Stimulated activated naive CD8-positive, alpha-beta T cell treated with anti-CD3 and anti-CD28 coated beads, Interleukin-15, amount 100 ng/mL, for 72 hours (primary cell): Measurements from ENCODE around the gene PPM1G.

Experiments
- ATAC-seq: fragments of 150-1000 bp; cut with Tn5 transposase; 2 replicates; pipeline ENCODE4 v1.10.0; 2021; ENCODE audit warnings: mild to moderate bottlenecking, moderate library complexity
- DNase-seq, 2 donors: peaks; one replicate each; pipeline ENCODE4 v3.0.0; 2021 to 2022
- H3K27ac Mint-ChIP-seq, 2 donors: one replicate each; pipeline ENCODE4 v1.8.0; 2022; ENCODE audit warnings: mild to moderate bottlenecking in 2 of 2, mixed read lengths in 2 of 2, moderate library complexity in 2 of 2
- H3K27me3 Mint-ChIP-seq: one replicate; pipeline ENCODE4 v1.8.0; 2022; ENCODE audit warnings: mixed read lengths
- H3K4me1 Mint-ChIP-seq: one replicate; pipeline ENCODE4 v1.8.0; 2022; ENCODE audit warnings: mild to moderate bottlenecking, mixed read lengths
- H3K4me3 Mint-ChIP-seq, 2 donors: one replicate each; pipeline ENCODE4 v1.8.0; 2022; ENCODE audit warnings: mild to moderate bottlenecking in 2 of 2, mixed read lengths in 2 of 2, moderate library complexity in 1 of 2
- H3K9me3 Mint-ChIP-seq, 2 donors: one replicate each; pipeline ENCODE4 v1.8.0; 2022; ENCODE audit warnings: mixed read lengths in 2 of 2

PPM1G gene

DNA sequence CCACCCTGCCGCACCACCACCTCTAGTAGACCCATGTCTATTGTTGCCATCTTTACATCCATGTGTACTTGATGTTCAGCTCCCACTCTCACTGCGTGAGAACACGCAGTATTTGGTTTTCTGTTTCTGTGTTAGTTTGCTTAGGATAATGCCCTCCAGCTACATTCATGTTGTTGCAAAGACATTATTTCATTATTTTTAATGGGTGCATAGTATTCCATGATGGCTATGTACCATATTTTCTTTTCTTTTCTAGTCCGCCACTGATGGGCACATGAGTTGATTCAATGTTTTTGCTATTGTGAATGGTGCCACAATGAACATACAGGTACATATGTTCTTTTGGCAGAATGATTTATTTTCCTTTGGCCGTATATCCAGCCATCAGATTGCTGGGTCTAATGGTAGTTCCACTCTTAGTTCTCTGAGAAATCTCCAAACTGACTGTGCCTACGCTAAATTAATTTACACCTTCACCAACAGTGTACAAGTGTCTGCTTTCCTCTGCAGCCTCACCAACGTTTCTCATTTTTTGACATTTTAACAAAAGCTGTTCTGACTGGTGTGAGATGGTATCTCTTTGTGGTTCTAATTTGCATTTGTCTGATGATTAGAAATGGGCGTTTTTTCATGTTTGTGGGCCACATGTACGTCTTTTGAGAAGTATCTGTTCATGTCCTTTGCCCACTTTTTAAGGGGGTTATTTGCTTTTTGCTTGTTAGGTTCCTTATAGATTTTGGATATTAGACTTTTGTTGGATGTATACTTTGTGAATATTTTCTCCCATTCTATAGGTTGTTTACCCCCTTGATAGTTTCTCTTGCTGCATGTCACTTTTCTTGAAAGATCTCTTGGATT, 18.3 kb downstream of the PPM1G start:
- Mint-ChIP-seq H3K4me3 (no peak overlapping the region), H3K27me3 (no peaks in the 10 kb centered on the region), H3K27ac (peak overlapping the region in 1 of 2 donors; percentile 53), H3K9me3 (no peaks in the 10 kb centered on the region), H3K4me1 (peaks cover 18% of the 10 kb centered on the region)
- DNase-seq (no peak), ATAC-seq (no peak)

DNA sequence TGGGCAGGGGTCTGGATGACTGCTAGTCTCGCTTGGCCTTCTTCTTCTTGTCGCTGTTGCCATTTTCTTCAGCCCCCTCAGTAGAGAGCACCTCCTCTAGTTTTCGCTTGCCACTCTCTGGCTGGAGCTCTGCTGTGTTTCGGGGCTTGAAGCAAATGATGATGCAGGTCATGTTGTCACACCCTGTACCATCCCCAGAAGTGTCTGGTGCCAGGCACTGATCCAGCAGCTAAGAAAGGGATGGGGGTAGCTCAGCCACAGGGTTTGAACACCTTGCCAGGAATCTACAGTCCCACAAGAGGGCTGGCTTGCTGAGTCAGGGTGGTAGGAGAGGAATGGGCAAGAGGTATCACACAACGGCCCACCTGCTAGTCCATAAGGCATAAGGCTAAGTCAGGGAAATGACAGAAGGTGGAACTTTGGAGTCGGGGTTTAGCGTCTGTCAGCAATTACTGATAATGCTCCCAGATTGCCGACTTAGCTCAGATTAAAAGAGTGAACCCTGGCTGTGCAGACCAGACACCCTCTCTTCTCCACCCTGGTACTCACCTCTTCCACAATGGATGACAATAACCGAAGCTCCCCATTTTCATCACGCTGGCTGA, 27.7 kb downstream of the PPM1G start:
- H3K9me3 Mint-ChIP-seq: no peaks in the 10 kb centered on the region
- DNase-seq (no peak), ATAC-seq (no peak)
- peak overlapping the region in 1 of 2 donors; percentile 96 for H3K27ac Mint-ChIP-seq
- peak overlapping the region; percentile 90 to 93 for H3K4me3 Mint-ChIP-seq
- H3K27me3 Mint-ChIP-seq: no peaks in the 10 kb centered on the region
- peaks cover 55% of the 10 kb centered on the region for H3K4me1 Mint-ChIP-seq

DNA sequence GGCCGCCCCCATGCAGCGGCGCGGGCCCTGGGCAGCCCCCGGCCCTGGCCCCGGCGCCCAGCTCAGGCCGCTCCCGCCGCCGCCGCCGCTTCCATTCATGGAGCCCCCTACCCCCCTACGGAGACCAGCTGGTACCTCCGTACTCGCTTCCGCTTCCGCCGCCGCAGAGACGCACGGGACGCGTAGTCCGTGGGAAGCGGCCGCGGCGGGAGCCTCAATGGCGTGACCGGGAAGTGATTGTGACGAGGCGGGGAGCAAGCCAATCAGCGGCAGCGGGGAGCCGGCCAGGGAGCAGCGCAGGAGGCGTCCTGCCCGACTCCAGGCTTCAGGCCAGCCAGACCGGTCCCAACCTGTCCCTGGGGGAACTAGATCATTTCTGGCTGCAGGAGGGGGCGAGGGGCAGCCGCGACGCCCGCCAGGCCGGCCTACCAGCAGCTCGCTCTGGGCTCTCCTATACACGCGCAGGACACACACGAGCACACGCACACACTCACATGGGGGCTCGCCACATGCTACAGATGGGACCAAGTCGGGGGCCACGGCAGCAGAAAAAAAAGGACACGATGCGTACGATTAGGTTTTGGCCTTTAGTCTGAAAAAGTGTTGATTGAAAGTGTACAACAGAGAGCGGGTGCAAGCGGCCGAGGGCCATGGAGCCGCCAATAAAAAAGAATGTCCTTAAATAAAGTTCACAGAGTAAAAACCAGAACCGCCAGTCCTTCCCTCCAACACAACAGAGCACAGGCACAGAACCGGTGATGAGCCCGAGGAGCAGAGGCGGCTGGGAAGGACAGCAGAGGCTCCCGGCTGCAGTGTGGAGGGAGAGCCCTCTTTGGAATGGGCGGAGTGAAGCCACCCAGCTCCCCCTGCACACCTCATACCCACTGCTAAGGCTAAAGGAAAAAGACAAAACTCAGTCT, 28.5 kb downstream of the PPM1G start, which contains the start of gene ZNF513:
TSS of gene ZNF513 (minus strand) at position 109 of the 920 bp plus-strand sequence. CDS start 208 bp downstream, outside the sequence.
- Mint-ChIP-seq H3K27me3 (no peaks in the 10 kb centered on the region), H3K4me3 (peak within 1 kb of the TSS; percentile 90 to 93), H3K27ac (peak within 1 kb of the TSS; percentile 92 to 96), H3K4me1 (peaks cover 55% of the 10 kb centered on the region), H3K9me3 (no peaks in the 10 kb centered on the region)
- peak; percentile 78 to 91 for DNase-seq
- ATAC-seq: peak; percentile 92

DNA sequence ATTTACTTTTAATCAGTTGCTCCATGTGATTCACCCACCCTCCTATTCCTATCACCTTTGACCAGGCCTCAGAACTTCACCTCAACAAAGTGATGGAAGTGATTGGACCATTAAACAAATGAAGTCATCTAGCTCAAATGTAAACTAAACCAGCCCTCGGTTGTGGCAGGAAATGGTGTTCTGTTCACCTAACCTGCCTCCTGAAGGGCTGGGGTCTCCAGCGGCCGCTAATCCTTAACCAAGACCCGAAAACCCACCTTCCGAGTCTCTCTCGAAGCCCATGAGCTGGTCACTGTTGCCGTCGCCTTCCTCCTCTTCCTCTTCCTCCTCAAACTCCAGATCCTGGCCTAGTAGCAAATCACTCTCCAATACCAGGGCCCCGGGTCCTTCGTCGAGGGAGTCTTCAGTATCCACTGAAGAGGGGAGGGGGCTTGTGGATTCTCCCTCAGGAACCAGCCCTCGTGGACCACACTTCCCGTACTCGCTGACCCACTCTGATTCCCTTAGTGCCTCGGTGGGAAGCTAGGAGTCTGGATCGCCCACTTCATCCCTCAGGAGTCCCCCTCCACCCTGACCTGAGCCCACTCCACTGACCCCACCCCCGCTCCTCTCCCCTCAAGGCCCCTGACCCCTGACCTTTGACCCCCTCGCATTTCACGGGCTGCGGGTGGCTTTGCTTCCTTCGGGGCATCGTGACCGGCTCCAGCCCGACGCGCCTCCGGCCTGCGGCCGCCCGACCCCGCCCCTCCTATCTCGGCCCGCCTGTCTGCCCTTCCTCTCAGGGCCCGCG, 29.4 kb downstream of the PPM1G start:
- Mint-ChIP-seq H3K27me3 (no peaks in the 10 kb centered on the region), H3K4me3 (peak overlapping the region; percentile 90 to 93), H3K4me1 (peaks cover 55% of the 10 kb centered on the region), H3K27ac (peak overlapping the region; percentile 92 to 96), H3K9me3 (no peaks in the 10 kb centered on the region)
- ATAC-seq (peak; percentile 70), DNase-seq (peak in 1 of 2 donors; percentile 69)

DNA sequence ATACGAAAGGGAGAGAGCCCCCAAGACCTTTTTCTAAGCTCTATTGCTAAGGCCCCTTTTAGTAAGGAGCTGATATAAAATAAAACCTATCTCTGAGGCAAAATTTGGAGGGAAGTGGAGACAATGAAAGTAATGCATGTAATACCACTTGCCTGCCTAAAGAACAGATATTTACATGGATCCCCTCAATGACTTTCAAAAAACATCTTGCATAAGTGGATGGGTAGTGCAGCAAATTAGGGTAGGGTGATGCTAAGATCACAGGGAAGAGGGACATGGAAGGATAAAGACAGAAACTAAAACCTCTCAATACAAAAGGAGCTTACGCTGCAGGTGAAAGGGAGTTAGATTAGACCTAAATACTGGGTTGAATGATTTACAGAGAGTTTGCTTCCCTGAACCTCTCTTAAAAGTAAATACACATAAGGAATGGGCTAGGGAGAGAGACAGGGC, 30.0 kb downstream of the PPM1G start:
- H3K4me1 Mint-ChIP-seq: peaks cover 59% of the 10 kb centered on the region

DNA sequence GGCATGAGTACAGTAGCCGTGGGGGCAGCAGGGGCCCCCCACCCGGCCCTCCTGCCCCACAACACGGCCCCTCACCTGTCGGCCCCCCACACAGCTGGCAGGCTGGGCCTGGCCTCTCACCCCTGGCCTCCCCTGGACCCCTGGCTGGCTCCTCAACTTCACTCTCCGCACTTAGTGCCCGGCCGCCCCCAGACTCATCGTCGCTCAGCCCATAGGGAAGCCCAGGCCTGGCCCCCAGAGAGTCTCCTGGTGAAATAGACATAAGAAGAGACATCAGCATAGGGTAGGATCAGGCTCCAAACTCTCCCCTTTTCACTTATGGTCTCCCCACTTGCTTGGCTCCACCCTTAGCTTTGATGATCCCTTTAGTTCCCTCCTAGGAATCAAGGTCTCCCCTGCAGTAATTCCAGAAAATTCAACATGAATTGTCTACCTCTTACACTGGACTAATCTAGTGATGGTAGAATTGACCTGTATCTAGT, 30.5 kb downstream of the PPM1G start:
- H3K4me3 Mint-ChIP-seq: peak overlapping the region; percentile 90 to 93
- no peaks in the 10 kb centered on the region for H3K27me3 Mint-ChIP-seq
- no peaks in the 10 kb centered on the region for H3K9me3 Mint-ChIP-seq
- peak overlapping the region in 1 of 2 donors; percentile 96 for H3K27ac Mint-ChIP-seq
- DNase-seq (no peak), ATAC-seq (no peak)
- peaks cover 56% of the 10 kb centered on the region for H3K4me1 Mint-ChIP-seq

More for the DNA sequence above, 30.0 kb downstream of the PPM1G start:
- Mint-ChIP-seq H3K4me3 (peak overlapping the region; percentile 90 to 93), H3K27ac (peak overlapping the region; percentile 92 to 96), H3K9me3 (no peaks in the 10 kb centered on the region), H3K27me3 (no peaks in the 10 kb centered on the region)
- DNase-seq (no peak), ATAC-seq (no peak)

DNA sequence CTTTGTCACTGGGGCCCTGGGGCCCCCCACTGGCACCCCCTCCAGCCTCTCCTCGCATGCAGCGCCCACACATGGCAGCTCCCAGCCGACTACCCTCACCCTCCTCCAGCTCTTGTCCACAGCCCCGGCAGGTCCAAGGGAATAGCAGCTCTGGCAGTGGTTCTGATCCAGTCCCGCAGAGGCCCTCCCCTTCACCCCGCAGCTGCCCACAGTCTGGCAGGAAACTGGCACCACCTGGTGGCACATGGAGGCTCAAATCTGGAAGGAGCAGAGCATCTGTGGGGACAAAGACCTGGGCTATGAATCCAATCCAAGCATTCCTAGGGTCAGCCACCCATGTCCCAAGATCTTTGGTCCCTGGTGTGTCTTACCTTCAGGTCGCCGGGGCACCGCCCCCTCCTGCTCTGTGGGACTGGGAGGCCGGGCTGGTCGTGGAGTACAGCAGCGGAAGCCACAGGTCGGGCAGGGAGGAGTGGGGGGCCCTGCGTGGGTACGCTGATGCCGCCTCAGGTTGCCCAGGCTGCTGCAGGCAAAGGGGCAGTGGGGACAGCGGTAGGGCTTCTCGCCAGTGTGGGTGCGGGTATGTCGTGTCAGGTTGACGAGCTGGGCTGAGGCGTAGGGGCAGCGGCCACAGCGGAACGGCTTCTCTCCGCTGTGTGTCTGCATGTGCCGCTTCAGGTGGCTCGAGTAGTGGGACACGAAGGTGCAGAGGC, 31.1 kb downstream of the PPM1G start:
- DNase-seq: no peak
- no peak overlapping the region for H3K27ac Mint-ChIP-seq

DNA sequence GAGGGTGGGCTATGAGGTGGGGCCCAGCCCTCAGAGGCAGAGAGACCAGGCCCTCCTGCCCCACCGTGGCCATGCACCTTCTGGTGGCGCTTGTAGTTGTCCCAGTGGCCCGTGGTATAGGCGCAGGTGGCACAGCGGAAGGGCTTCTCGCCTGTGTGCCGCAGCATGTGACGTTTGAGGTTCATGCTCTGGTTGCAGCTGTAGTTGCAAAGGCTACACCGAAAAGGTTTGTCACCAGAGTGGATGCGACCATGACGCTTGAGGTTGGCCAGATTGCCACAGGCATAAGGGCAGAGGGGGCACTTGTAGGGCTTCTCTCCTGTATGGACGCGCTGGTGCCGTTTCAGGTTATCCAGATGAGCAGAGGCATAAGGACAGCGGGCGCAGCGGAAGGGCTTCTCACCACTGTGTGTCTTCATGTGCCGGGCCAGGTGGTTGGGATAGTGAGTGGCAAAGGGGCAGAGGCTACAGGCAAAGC, 31.7 kb downstream of the PPM1G start:
- DNase-seq (no peak), ATAC-seq (no peak)
- H3K9me3 Mint-ChIP-seq: no peaks in the 10 kb centered on the region
- no peaks in the 10 kb centered on the region for H3K27me3 Mint-ChIP-seq
- H3K4me1 Mint-ChIP-seq: peaks cover 64% of the 10 kb centered on the region
- H3K4me3 Mint-ChIP-seq: peak overlapping the region in 1 of 2 donors; percentile 24
- H3K27ac Mint-ChIP-seq: peak overlapping the region; percentile 5 to 24

More for the DNA sequence above, 31.1 kb downstream of the PPM1G start:
- no peak for ATAC-seq
- no peaks in the 10 kb centered on the region for H3K27me3 Mint-ChIP-seq
- H3K4me3 Mint-ChIP-seq: no peak overlapping the region
- no peaks in the 10 kb centered on the region for H3K9me3 Mint-ChIP-seq
- H3K4me1 Mint-ChIP-seq: peaks cover 58% of the 10 kb centered on the region

DNA sequence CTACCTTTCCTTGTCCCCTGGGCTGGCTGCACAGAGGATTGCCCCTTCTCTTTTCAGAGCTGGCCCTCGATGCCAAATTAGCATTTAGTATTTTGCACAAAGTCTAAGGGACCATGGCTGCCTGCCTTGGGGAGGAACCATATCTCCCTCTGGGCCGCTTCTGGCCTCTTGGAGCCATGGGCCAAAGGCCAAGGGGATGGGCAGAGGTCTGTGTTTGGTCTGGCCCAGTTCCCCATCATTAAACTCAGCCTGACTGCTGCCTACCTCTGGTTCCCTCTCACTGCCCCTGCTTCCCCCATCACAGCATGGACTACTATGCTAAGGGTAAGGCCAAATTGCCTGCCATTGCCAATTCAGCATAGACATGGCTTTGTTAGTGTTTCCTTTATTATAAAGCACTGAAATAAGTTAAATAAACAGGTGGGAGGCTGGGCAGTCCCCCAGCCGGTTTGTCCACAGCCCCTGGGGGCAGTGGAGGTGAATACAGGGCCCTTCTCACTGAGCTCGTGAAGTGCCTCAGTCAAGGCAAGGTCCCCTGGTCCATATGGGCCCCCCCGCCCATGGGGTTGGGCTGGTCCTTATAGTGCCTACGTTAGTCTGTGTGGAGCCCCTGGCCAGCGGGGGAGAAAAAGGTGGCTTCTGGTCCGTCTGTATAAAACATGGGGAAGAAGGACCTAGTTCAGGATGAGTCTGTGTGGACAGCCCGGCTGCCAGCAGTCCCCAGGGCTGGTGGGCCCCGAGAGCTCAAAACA, 32.3 kb downstream of the PPM1G start:
- Mint-ChIP-seq H3K4me3 (no peak overlapping the region), H3K27me3 (no peaks in the 10 kb centered on the region), H3K27ac (peak overlapping the region in 1 of 2 donors; percentile 48), H3K4me1 (peaks cover 70% of the 10 kb centered on the region), H3K9me3 (no peaks in the 10 kb centered on the region)
- DNase-seq: no peak
- ATAC-seq: no peak

DNA sequence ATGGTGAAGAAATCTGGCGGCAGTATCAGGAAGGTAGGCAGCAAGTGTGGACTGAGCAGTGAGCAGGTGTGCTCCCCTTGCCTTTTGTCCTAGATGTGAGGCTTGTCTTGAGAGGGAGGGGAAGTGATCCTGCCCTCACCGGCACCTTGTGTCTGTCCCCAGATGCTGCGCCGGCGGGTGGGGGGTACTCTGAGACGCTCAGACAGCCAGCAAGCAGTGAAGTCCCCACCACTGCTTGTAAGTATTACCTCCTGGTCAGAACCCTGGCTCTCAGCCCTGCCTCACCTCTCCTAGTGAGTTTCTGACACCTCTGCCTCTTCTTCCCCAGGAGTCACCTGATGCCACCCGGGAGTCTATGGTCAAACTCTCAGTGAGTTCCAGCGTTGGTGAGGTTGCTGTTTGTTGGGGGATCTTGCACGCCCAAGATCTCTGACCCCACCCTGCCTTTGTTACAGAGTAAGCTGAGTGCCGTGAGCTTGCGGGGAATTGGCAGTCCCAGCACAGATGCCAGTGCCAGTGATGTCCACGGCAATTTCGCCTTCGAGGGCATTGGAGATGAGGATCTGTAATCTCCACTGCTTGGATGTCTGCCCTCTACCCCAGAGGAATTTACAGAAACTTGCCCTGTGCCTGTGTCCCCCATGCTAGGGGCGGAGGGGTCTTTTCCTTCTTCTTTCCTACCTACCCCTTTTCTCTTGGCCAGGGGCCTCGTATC, 33.1 kb downstream of the PPM1G start:
- Mint-ChIP-seq H3K4me1 (peaks cover 73% of the 10 kb centered on the region), H3K27me3 (no peaks in the 10 kb centered on the region), H3K9me3 (no peaks in the 10 kb centered on the region), H3K27ac (peak overlapping the region in 1 of 2 donors; percentile 48), H3K4me3 (no peak overlapping the region)
- DNase-seq (no peak), ATAC-seq (no peak)

DNA sequence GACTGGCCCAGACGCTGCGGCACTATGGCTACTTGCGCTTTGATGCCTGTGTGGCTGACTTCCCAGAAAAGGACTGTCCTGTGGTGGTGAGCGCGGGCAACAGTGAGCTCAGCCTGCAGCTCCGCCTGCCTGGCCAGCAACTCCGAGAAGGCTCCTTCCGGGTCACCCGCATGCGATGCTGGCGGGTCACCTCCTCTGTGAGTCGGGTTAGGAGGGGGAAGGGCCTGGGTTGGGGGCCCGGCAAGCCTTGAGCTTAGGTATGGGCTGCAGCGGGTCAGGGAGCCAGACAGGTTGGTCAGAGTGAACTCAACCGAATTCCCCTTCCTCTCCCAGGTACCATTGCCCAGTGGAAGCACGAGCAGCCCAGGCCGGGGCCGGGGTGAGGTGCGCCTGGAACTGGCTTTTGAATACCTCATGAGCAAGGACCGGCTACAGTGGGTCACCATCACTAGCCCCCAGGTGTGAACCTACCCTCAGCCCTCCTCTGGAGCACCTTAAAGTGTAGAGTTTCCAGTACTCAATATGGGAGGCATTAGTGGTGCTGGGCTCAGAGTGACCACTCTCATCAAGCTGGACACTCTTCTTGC, 33.8 kb downstream of the PPM1G start:
- no peaks in the 10 kb centered on the region for H3K9me3 Mint-ChIP-seq
- no peak for ATAC-seq
- DNase-seq: no peak
- H3K27ac Mint-ChIP-seq: peak overlapping the region in 1 of 2 donors; percentile 75
- H3K4me3 Mint-ChIP-seq: no peak overlapping the region
- H3K27me3 Mint-ChIP-seq: no peaks in the 10 kb centered on the region
- H3K4me1 Mint-ChIP-seq: peaks cover 68% of the 10 kb centered on the region

DNA sequence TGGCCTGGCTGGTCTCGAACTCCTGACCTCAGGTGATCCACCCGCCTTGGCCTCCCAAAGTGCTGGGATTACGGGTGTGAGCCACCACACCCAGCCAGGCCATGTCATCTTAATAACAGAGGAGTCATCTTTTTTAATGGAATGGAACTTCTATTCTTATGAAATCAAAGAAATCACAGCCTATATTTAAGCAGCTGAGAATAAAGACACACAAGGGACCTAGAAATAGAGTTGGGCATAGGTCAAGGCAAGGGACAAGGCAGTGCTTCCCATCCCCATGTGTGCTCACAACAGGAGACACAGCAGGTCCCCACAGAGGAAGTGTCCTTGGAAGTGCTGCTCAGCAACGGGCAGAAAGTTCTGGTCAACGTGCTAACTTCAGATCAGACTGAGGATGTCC, 35.8 kb downstream of the PPM1G start:
- Mint-ChIP-seq H3K4me1 (peaks cover 62% of the 10 kb centered on the region), H3K27me3 (no peaks in the 10 kb centered on the region), H3K27ac (no peak overlapping the region), H3K9me3 (no peaks in the 10 kb centered on the region), H3K4me3 (no peak overlapping the region)
- ATAC-seq: no peak
- DNase-seq: no peak
